GM12878 (cell line): Measurements from ENCODE around the gene TPK1.

Experiments
- POLR2AphosphoS2 ChIP-seq: IDR thresholded peaks from 2 replicates; pipeline ENCODE4 v1.6.1; 2011; ENCODE audit warnings: low read depth, mild to moderate bottlenecking, low read length, improper control_type of control experiment, moderate library complexity
- SREBF2 ChIP-seq: IDR thresholded peaks from 2 replicates; pipeline ENCODE4 v1.6.1; 2012; ENCODE audit warnings: mild to moderate bottlenecking, low read length
- YY1 ChIP-seq: IDR thresholded peaks from 2 replicates; pipeline ENCODE4 v1.6.1; 2011; ENCODE audit warnings: low read depth, mild to moderate bottlenecking, low read length

GRCh38 chr7:144575456-144575855, 260.4 kb downstream of the TPK1 start:
- no peak for TF ChIP-seq YY1
- TF ChIP-seq SREBF2, result no peak
- no peak for TF ChIP-seq POLR2AphosphoS2
